Measurements from ENCODE around the gene PHF21A.

The PHF21A gene

DNA sequence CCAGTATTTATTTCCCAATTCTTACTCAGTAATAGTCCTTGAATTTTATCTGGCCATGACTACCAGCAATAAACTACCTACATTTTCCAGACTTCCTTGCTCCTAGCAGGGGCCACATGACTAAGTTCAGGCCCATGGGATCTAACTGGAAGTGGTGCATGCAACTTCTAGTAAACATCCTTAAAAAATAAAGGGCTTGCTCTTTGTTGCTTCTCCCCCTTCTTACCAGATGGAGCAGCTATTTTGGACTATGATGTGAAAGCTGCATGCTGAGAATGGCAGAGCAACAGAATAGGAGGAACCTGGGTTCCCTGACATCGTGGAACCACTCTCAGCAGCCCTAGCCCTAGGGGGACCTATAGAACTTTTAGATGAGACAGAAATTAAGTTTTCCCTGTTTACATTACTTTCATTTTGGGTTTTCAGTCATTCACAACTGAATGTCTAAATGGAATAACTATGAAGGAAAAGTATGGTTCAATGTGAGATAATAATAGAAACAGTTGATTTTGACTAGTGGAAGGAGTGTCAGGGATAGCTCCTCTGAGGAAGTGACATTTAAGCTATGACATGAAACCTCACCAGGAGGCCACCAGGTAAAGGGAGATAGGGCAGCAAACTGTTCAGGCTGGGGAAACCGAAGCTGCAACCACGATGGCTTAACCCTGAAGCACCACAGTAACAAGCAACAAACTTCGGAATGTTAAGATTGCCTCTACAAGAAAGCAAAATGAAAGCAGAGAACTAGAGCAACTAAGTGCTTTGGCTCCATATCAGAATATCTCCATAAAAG lies 48.9 kb downstream of the PHF21A start:
- DNase-seq = no peak

GRCh38 chr11:46071091-46071490 lies 50.2 kb downstream of the PHF21A start:
- no peak for DNase-seq

- DNase-seq = peak; percentile 1
Measured at GRCh38 chr11:46069595-46069994, 51.7 kb downstream of the PHF21A start.

DNA sequence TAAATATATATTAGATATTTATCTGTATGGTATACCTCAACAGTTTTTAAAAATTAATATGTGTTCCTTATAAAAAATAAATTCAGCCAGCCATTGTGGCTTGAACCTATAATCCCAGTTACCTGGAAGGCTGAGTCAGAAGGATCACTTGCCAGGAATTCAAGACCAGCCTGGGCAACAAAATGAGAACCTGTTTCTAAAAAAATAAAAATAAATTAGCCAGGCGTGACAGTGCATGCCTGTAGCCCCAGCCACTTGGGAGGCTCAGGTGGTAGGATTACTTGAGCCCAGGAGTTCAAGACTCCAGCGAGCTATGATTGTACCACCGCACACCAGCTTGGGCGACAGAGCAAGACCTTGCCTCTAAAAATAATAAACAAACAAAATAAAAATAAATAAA lies 54.9 kb downstream of the PHF21A start:
- DNase-seq = no peak

DNA sequence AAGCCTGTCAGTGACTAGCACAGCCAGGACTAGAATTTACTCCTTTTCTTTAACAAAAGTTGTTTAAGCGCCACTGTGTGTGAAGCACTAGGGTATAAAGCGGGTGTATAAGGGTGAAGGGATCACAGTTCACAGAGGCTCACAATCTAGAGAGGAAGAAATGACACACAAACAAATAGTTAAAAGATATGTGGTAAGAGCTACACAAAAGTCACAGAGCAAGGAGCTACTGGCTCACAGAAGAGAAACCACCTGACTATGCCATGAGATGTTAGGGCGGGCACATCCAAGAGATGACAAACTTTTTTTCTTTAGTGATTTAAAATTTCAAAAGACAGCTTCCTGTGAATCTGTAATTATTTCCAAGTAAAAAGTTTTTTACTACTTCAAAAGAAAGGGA lies 55.6 kb downstream of the PHF21A start:
- no peak for DNase-seq

DNA sequence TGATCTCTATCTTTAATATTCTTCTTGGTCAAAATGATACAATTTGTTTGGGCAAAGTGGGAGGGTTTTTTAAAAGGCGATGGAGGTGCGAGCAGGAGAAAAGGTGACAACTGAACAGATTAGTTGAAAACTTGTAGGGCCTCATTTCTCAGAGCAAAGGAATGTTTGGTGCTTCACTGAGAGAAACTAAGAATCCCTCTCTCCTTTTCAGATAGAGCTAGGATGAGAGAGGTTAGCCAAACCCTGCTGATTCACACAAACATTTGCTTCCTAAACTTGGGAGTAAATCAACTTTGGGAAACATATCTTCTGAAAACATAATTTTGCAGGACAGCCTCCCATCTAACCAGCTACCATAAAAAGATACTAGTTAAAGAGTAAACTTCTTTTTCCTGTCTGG lies 57.0 kb downstream of the PHF21A start:
- DNase-seq = no peak

DNA sequence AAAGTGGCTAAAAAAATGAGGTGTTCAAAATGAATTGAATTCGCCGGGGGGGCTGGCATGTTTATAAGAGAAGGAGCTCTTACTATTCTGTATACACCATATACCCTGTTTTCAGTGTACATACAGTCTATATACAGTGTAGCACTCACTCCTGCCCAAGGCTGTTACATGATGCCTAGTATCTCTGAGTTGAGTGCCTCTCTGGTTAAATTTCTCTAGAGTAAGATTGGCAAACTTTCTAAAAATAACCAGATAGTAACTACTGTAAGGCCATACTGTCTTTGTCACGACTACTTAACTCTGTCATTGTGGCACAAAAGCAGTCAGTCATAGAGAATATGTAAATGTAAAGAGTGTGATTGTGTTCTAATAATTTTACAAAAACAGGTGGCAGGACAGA lies 58.1 kb downstream of the PHF21A start:
- no peak for DNase-seq

DNA sequence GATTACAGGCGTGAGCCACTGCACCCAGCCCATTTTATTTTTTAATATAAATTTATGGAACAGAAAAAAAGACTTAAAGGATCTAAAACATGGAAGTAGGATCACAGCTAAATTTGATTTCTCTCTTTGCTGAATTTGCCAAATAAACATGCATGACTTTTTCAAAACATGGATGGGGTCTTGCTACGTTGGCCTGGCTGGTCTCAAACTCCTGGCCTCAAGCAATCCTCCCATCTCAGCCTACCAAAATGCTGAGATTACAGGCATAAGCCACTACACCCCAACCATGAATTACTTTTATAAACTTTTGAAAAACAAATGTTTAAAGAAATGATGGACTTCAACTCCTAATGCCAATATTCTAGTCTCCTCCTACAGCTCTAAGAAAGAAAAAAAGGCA lies 61.2 kb downstream of the PHF21A start:
- no peak for DNase-seq

- DNase-seq = no peak
Measured at GRCh38 chr11:46057489-46057888, 63.8 kb downstream of the PHF21A start.

DNA sequence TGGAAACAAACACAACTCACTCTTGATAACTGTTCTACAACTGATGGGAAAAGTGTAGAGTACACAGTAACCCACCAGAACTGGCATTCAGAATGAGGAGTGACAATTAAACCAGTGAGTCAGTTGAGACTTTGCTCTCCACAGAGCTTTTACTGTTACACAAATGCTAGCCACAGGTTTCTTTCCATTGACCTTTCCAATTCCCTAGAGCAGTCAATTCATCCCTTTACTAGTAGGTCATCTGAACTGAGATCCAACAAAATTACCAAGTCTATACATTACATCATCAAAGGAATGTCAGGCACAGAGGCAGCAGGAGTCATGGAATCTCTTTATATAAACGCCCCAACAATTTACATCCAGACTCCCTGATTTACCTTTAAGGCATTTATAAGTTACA lies 65.9 kb downstream of the PHF21A start:
- DNase-seq = no peak

- no peak for DNase-seq
Measured at GRCh38 chr11:46051102-46051501, 70.2 kb downstream of the PHF21A start.

- no peak for DNase-seq
Measured at GRCh38 chr11:46050662-46051061, 70.6 kb downstream of the PHF21A start.

GRCh38 chr11:46050003-46050461 lies 71.2 kb downstream of the PHF21A start:
- DNase-seq = no peak

GRCh38 chr11:46049325-46049897 lies 71.8 kb downstream of the PHF21A start:
- no peak for DNase-seq

- DNase-seq = no peak
Measured at GRCh38 chr11:46048198-46048597, 73.1 kb downstream of the PHF21A start.

DNA sequence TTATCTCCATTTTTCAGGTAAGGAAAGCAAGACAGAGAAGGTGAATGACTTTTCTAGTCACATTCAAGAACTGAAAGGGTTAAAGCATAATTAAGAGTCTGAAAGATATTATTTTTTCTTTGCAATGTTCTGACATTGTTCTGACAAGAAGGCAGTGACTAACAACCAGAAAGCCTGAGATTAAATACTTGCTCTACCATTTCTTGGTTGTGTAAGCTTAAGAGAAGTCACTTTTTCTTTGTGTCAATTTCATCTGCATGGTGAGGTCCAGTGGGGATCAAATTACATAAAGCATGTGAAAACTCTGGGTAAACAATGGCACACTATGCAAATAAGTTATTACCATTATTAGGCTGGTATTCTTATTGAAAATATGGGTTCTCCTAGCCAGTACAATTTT lies 73.7 kb downstream of the PHF21A start:
- DNase-seq = no peak

DNA sequence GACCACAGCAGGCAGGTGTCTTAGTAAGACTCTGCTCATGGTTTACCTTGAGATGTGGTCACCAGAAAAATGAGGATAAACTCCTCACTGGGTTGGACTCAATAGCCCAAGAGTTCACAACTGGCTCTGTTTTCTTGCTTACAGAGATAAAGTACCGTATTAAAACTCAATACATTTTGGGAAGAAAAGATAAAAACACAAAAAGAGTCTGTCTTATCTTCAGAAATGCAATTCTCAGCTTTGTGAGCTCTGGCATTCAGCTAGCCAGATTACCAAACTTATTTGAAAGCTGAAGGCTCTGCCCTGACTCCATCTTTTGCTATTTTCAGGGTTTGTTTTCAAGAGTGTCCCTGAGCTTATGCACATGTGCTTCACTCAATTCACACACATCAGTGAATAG lies 75.4 kb downstream of the PHF21A start:
- DNase-seq = no peak

- DNase-seq = no peak
Measured at GRCh38 chr11:46044601-46045000, 76.7 kb downstream of the PHF21A start.

DNA sequence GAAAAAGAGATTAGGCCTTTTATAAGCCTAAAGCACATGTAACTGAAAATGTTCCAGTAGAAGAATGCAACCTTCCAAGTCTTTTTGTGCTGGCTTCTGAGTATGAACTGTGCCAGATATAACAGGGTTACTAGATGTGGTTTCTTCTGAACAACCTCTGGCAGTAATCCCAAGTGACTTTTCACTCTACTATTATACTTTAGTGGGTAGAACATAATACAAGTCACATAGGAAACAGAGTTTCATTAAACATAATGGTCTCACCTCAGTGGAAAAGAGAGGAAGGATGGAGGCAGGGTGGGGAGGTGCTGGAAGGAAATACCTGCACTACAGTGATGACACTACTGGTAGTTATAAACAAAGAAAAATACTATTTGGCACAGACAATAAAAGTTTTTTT lies 81.3 kb downstream of the PHF21A start:
- DNase-seq = no peak

DNA sequence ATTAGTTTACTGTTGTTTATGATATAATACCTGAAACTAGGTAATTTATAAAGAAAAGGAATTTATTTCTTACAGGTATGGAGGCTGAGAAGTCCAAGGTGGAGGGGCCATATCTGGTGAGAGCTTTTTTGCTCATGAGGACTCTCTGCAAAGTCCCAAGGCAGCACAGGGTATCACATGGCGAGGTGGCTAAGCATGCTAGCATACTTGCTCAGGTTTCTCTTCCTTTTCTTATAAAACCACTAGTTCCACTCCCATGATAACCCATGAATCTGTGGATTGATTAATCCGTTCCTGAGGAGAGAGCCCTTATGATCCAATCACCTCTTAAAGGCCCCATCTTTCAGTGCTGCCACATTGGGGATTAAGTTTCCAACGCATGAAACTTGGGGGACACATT lies 82.7 kb downstream of the PHF21A start:
- DNase-seq = no peak

DNA sequence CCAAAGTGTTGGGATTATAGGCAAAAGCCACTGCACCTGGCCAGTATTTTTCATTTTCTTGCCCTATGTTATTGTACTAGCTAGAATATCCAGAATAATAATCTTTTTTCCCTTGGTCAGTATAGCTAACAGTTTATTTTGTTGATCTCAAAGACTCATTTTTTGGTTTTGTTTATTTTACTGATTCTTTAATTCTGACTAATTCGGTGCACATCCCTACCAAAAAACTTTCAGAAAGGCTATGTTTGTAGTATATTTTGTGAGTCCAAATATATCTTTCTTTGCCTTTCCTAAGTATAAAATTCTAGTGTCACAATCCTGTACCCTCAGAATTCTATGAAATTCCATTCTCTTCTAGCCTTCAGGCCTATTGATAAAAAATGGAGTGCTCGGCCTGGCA lies 84.3 kb downstream of the PHF21A start:
- DNase-seq = no peak

DNA sequence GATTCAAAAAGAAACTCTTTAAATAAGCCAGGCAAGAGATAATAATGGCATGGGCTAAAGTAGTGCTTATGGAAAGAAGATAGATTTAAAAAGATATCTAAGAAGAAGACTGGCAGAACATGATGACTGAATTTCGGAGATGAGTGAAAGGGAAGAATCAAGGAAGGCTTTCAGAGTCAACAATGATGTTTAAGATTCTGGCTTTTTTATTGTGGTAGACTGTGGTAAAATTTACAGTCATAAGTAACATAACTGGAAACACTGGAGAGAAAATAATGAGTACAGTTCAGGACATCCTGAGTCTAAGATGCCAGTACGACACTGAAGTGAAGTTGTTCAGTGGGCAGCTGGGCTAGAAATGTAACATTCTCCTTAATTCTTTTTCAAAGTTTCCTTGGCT lies 85.2 kb downstream of the PHF21A start:
- DNase-seq = peak; percentile 2

DNA sequence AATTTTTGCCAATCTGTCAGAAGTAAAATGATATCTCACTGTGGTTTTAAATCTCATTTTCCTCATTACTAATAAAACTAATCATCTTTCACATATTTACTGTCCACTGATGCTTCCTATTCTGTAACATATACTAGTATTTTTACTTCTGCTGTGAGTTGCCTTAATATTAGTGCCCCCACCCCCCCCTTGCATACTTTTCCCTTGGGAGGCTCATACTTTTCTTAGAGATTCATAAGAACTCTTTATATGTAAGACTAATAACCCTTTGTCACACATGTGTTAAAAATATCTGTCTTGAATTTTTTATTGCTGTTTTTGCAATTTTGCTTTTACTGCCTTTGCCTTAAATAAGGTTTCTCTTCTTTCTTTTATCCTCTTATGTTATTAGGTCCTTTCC lies 87.2 kb downstream of the PHF21A start:
- no peak for DNase-seq

DNA sequence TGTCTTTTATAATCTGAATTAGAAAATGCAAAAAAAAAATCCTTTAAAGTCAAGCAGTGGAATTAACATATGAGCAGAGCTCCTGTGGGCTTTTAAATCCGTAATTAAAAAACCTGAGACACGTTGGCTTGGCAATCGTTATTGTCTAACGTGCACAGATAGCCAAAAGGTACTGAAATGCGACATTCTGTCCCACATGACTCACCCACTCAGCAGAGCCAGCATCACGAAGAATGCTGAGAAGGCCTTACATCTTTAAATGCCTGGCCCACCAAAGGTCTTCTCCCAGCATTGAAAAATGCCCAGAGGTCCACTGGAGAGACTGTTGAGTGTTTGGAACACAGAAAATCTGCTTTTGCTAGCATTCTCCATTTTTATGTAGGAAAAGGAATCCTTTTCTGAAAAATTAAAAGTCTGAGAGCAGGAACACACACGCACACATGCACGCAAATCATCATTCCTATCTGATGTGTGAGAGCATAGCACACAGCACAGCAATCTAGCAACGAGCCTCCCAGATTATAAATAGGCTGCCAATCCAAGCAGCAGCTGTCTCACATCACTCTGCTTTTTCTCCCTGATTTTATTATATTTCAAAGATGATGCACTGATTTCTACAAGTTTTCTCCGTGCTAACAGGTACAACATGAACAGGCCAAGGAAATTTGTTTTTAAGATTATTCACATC lies 94.5 kb downstream of the PHF21A start:
- DNase-seq = no peak

Measured in activated CD4-positive, alpha-beta T cell treated with anti-CD3 and anti-CD28 coated beads, Interleukin-2, Interleukin-6, amounts not matched to agents 100 ng/mL and 50 ng/mL, durations not matched to agents 16 hours and 8 hours (primary cell).